Esophagus squamous epithelium (tissue), 4 donors: ENCODE data around the gene LOXHD1.

Experiments
- CTCF ChIP-seq, 6 experiments: fragments of 450-650 bp in 4 of 6; fragments of 200-600 bp in 2 of 6; sonication (generic) in 2 of 6; IDR thresholded peaks; one replicate each; pipeline ENCODE4 v1.5.1; 2016 to 2019; ENCODE audit warnings: antibody characterized with exemption in 6 of 6, mild to moderate bottlenecking in 4 of 6, moderate library complexity in 4 of 6
- POLR2A ChIP-seq, 4 donors: fragments of 450-650 bp; IDR thresholded peaks; one replicate each; pipeline ENCODE4 v1.6.1; 2017; ENCODE audit warnings: antibody characterized with exemption in 4 of 4, mild to moderate bottlenecking in 4 of 4, moderate library complexity in 3 of 4

GRCh38 chr18:46550609-46551008, 106.4 kb downstream of the LOXHD1 start:
- no peak for TF ChIP-seq POLR2A (IDR thresholded peaks at IDR 0.05)
- no peak for TF ChIP-seq CTCF (IDR thresholded peaks at IDR 0.05)
